Endothelial cell of umbilical vein (primary cell): ENCODE measurements around the gene HK1.

Experiments used
- EZH2 ChIP-seq: IDR thresholded peaks from 2 replicates; pipeline ENCODE4 v1.6.1; 2012; ENCODE audit warnings: borderline replicate concordance, low read depth, mild to moderate bottlenecking, moderate library complexity, low read length, inconsistent platforms; ENCODE audit not compliant: severe bottlenecking
- JUN ChIP-seq: IDR thresholded peaks from 2 replicates; pipeline ENCODE4 v1.6.1; 2011; ENCODE audit warnings: borderline replicate concordance, low read depth; ENCODE audit not compliant: insufficient read length, insufficient read depth
- POLR2A ChIP-seq: IDR thresholded peaks from 2 replicates; pipeline ENCODE4 v1.6.1; 2012; ENCODE audit warnings: low read depth, mild to moderate bottlenecking, control low read depth, low read length

- TF ChIP-seq POLR2A, result no peak
- TF ChIP-seq EZH2, result no peak
- TF ChIP-seq JUN, result no peak
Measured at GRCh38 chr10:69303632-69304051, 25.3 kb downstream of the HK1 start.
